PC-9 (cell line): ENCODE measurements around the gene AMZ1. TPM values are rescaled to one million over a fixed set of nuclear protein-coding genes. Genes with fewer than 3 reads are reported as not detected.

ENCODE experiments used
- BruUV-seq: library from RNA; stranded (reverse); fragments of 400-500 nt; replicated peaks from 2 replicates; lab custom pipeline; 2021; lab: Mats Ljungman, UMichigan
- CTCF ChIA-PET: fragments of 300-600 bp; sonication (Branson Sonifier 250); formaldehyde crosslinking; loops from one replicate; lab custom pipeline; 2022; ENCODE audit warnings: antibody characterized with exemption; lab: Charles Lee
- POLR2A ChIA-PET: fragments of 300-600 bp; sonication (Branson Sonifier 250); formaldehyde crosslinking; loops from one replicate; lab custom pipeline; 2022; ENCODE audit warnings: antibody characterized with exemption; ENCODE audit not compliant: unreplicated experiment; lab: Charles Lee
- DNase-seq, 2 experiments: peaks; one replicate each; pipeline versions ENCODE4 v3.0.0 to v3.0.0-alpha.2; 2015 to 2022; ENCODE audit warnings: mixed read lengths in 1 of 2
- H2AFZ ChIP-seq: fragments of 200-600 bp; sonication (generic); 2 replicates; pipeline ENCODE4 v1.8.1; 2017; ENCODE audit warnings: antibody characterized with exemption
- H3F3A ChIP-seq: fragments of 200-600 bp; sonication (generic); 2 replicates; pipeline ENCODE4 v1.8.1; 2017; ENCODE audit warnings: antibody characterized with exemption, mild to moderate bottlenecking, low read depth; ENCODE audit not compliant: insufficient read depth
- H3K27ac ChIP-seq: fragments of 200-600 bp; sonication (generic); 2 replicates; pipeline ENCODE4 v1.6.1; 2016; ENCODE audit warnings: mixed run types
- H3K27me3 ChIP-seq: fragments of 200-600 bp; sonication (generic); 2 replicates; pipeline ENCODE4 v1.6.1; 2016; ENCODE audit warnings: low read depth, mixed run types; ENCODE audit not compliant: insufficient read depth
- H3K36me3 ChIP-seq: fragments of 200-600 bp; sonication (generic); 2 replicates; pipeline ENCODE4 v1.6.1; 2016; ENCODE audit warnings: low read depth, mixed run types
- H3K4me1 ChIP-seq: fragments of 200-600 bp; sonication (generic); replicated peaks from 2 replicates; pipeline ENCODE4 v1.6.1; 2016; ENCODE audit warnings: mixed run types; ENCODE audit not compliant: insufficient read depth
- H3K4me2 ChIP-seq: fragments of 200-600 bp; sonication (generic); 2 replicates; pipeline ENCODE4 v1.6.1; 2017; ENCODE audit warnings: mixed run types
- H3K4me3 ChIP-seq: fragments of 200-600 bp; sonication (generic); 2 replicates; pipeline ENCODE4 v1.6.1; 2016; ENCODE audit warnings: mixed run types
- H3K79me2 ChIP-seq: fragments of 200-600 bp; sonication (generic); 2 replicates; pipeline ENCODE4 v1.6.1; 2017; ENCODE audit warnings: low read depth, mixed run types
- H3K9me2 ChIP-seq: fragments of 200-600 bp; sonication (generic); 2 replicates; pipeline ENCODE4 v1.8.1; 2017; ENCODE audit warnings: mild to moderate bottlenecking; ENCODE audit not compliant: insufficient read depth
- H3K9me3 ChIP-seq: fragments of 200-600 bp; sonication (generic); 2 replicates; pipeline ENCODE4 v1.8.1; 2016; ENCODE audit warnings: low read depth; ENCODE audit not compliant: insufficient read depth
- H4K20me1 ChIP-seq: fragments of 200-600 bp; sonication (generic); 2 replicates; pipeline ENCODE4 v1.8.1; 2017; ENCODE audit not compliant: insufficient read depth
- EZH2 ChIP-seq: fragments of 200-600 bp; sonication (generic); IDR thresholded peaks from 2 replicates; pipeline ENCODE4 v1.8.0; 2017; ENCODE audit warnings: antibody characterized with exemption, low read depth
- intact Hi-C: fragments of 100-400 bp; cut with micrococcal nuclease; formaldehyde crosslinking; loops from one replicate; pipeline ENCODE4 v1.10.0; 2022; ENCODE audit not compliant: unreplicated experiment
- total RNA-seq: library from RNA; stranded (reverse); gene quantifications from 2 replicates; pipeline ENCODE4 v1.2.3, GENCODE V29; 2021
- TF ChIP-seq, protein P1 (sequence below): fragments of 200-600 bp; sonication (generic); conservative IDR thresholded peaks from 2 replicates; pipeline ENCODE4 v1.6.1; 2017; ENCODE audit warnings: mixed run types, antibody characterized with exemption, mild to moderate bottlenecking, moderate library complexity

The AMZ1 gene
- total RNA-seq, 1 experiment from 2014 or later = not detected

DNA sequence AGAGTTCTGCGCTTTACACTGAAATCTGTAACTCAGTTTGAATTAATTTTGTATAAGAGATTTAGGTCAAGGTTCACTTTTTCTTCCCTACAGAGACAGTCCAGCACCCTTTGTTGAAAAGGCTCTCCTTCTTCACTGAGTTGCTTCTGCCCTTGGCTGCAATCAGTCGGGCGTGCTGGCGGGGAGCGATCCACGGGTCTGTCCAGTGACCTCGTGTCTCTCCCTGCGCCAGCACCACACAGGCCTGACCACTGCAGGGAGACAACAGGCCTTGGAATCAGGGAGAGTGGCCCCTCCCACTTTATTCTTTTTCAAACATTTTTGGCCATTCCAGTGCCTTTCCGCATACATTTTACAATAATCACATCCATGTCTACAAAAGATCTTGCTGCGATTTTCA lies 66.9 kb downstream of the AMZ1 start:
- H3F3A ChIP-seq = peaks cover 58% of the 10 kb centered on the region
- H2AFZ ChIP-seq = no peak overlapping the region
- no peaks in the 10 kb centered on the region for H3K9me2 ChIP-seq
- H4K20me1 ChIP-seq = no peaks in the 10 kb centered on the region
- TF ChIP-seq EZH2 = no peak
- TF ChIP-seq, protein P1, sequence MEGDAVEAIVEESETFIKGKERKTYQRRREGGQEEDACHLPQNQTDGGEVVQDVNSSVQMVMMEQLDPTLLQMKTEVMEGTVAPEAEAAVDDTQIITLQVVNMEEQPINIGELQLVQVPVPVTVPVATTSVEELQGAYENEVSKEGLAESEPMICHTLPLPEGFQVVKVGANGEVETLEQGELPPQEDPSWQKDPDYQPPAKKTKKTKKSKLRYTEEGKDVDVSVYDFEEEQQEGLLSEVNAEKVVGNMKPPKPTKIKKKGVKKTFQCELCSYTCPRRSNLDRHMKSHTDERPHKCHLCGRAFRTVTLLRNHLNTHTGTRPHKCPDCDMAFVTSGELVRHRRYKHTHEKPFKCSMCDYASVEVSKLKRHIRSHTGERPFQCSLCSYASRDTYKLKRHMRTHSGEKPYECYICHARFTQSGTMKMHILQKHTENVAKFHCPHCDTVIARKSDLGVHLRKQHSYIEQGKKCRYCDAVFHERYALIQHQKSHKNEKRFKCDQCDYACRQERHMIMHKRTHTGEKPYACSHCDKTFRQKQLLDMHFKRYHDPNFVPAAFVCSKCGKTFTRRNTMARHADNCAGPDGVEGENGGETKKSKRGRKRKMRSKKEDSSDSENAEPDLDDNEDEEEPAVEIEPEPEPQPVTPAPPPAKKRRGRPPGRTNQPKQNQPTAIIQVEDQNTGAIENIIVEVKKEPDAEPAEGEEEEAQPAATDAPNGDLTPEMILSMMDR = no peak
- H3K9me3 ChIP-seq = no peaks in the 10 kb centered on the region
- H3K4me2 ChIP-seq = no peak overlapping the region
- H3K27me3 ChIP-seq = no peaks in the 10 kb centered on the region
- H3K27ac ChIP-seq = peak overlapping the region; percentile 93
- H3K36me3 ChIP-seq = peaks cover 19% of the 10 kb centered on the region
- DNase-seq = no peak
- CTCF ChIA-PET = no interaction called here
- intact Hi-C loops = loop anchor here (5.0 kb wide), 1 partner anchor 47 kb away; no protein-coding TSS in a partner anchor
- H3K4me3 ChIP-seq = no peak overlapping the region
- no TSS peak for BruUV-seq
- POLR2A ChIA-PET = no interaction called here
- peaks cover 75% of the 10 kb centered on the region for H3K79me2 ChIP-seq
- H3K4me1 ChIP-seq = peaks cover 46% of the 10 kb centered on the region

DNA sequence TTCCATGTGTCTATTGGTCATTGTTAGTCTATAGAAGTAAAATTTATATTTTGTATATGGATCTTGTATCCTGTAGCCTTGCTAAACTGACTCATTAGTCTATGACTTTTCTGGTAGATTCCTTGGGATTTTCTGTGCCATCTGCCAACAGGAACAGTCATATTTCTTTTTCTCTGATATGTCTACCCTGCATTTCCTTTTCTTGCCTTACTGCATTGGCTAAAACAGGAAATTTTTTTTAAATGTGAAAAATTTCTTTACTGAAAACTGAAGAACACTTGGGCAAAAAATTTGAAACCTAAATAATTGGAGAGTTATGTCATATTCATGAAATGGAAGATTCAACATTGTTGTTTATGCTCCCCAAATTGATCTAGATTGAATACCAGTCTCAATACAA lies 67.5 kb downstream of the AMZ1 start:
- BruUV-seq = no TSS peak
- Histone ChIP-seq H3F3A (peaks cover 64% of the 10 kb centered on the region), H3K79me2 (peaks cover 75% of the 10 kb centered on the region), H3K9me3 (no peaks in the 10 kb centered on the region), H3K4me2 (no peak overlapping the region), H3K4me1 (peaks cover 52% of the 10 kb centered on the region), H3K4me3 (no peak overlapping the region), H2AFZ (no peak overlapping the region), H3K36me3 (peaks cover 19% of the 10 kb centered on the region), H3K9me2 (no peaks in the 10 kb centered on the region), H3K27ac (peak overlapping the region; percentile 93), H3K27me3 (no peaks in the 10 kb centered on the region), H4K20me1 (no peaks in the 10 kb centered on the region)
- ChIA-PET POLR2A (no interaction called here), CTCF (no interaction called here)
- no peak for TF ChIP-seq EZH2
- TF ChIP-seq, protein P1 = no peak
- DNase-seq = no peak
- intact Hi-C loops = loop anchor here (5.0 kb wide), 1 partner anchor 47 kb away; no protein-coding TSS in a partner anchor

DNA sequence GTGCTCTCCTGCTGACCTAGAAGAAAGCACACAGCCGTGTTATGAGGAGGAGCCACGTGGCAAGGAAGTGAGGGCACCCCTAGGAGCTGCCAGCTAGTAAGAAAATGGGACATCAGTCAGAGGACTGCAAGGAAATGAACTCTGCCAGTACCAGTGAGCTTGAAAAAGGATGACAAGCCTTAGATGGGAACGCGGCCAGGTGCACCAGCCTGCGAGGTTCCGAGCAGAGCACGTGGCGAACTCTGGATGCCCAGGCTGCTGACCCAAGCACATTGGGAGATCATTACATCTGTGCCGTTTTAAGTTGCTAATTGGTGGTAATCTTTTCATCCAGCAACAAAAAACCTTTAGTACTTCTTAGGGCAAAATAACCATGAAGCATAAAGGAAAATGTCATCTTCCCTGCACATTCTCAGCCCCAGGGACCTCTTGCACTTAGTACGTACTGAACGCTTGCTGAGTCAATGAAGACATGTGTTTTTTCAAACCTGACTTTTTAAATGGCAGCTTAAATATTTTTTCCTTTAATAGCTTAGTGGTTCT lies 69.4 kb downstream of the AMZ1 start:
- Histone ChIP-seq H3K79me2 (peaks cover 73% of the 10 kb centered on the region), H3K9me3 (no peaks in the 10 kb centered on the region), H3K27me3 (no peaks in the 10 kb centered on the region), H4K20me1 (no peaks in the 10 kb centered on the region), H3K4me3 (peak overlapping the region; percentile 37; the same call in 1 of the 2 replicates), H3K4me2 (peak overlapping the region; percentile 75), H3K36me3 (peaks cover 19% of the 10 kb centered on the region), H2AFZ (no peak overlapping the region), H3K4me1 (peaks cover 60% of the 10 kb centered on the region), H3F3A (peaks cover 71% of the 10 kb centered on the region), H3K9me2 (no peaks in the 10 kb centered on the region), H3K27ac (peak overlapping the region; percentile 93)
- CTCF ChIA-PET = interaction anchor here (0.6 to 1.4 kb wide), 8 partner anchors 24 to 403 kb away, joined by 3 to 10 read pairs (median 4); no protein-coding TSS in a partner anchor
- TSS peak; percentile 25 for BruUV-seq
- POLR2A ChIA-PET = interaction anchor here (0.6 to 0.7 kb wide), 3 partner anchors 18 to 90 kb away, joined by 4 to 29 read pairs (median 8); no protein-coding TSS in a partner anchor
- intact Hi-C loops = loop anchor here (1.0 to 5.0 kb wide), 2 partner anchors 24 to 45 kb away; no protein-coding TSS in a partner anchor
- TF ChIP-seq EZH2 = no peak
- TF ChIP-seq, protein P1 = no peak
- DNase-seq = peak; percentile 68 to 78
